Measurements from ENCODE around the gene AVEN. TPM values are rescaled to one million over a fixed set of nuclear protein-coding genes. Genes with fewer than 3 reads are reported as not detected.

The AVEN gene
- total and polyA plus RNA-seq, 2 donors (not counting 3 experiments of a cell fraction or from before 2014, with no cell fraction given) = 7.7 to 23.3 TPM

GRCh38 chr15:34043391-34043790 is 4.4 kb upstream of the AVEN start:
- Histone ChIP-seq H3K79me2 (ENCODE audit: control insufficient read depth, insufficient read depth, low read length) (no peaks in the 10 kb centered on the region), H3K36me3 (ENCODE audit: control insufficient read depth in 2 of 2, extremely low read depth in 1 of 2, insufficient read depth in 2 of 2, low read length in 2 of 2) (no peaks in the 10 kb centered on the region), H3K4me3 (replicated peaks in 1 of 3; ENCODE audit: insufficient read depth in 1 of 3, low read depth in 1 of 3, low read length in 3 of 3) (no peak overlapping the region), H3K4me1 (ENCODE audit: control insufficient read depth, extremely low read depth, insufficient read depth, low read length) (peaks cover 6% of the 10 kb centered on the region), H3K9me1 (replicated peaks; ENCODE audit: control insufficient read depth, extremely low read depth, insufficient read depth, low read length) (no peaks in the 10 kb centered on the region), H3K27me3 (ENCODE audit: control insufficient read depth in 2 of 2, insufficient read depth in 2 of 2, low read length in 2 of 2) (no peaks in the 10 kb centered on the region), H2AFZ (ENCODE audit: low read depth, low read length) (no peak overlapping the region), H3K9me3 (replicated peaks; ENCODE audit: control insufficient read depth, insufficient read depth, low read length) (no peaks in the 10 kb centered on the region), H4K20me1 (replicated peaks; ENCODE audit: control insufficient read depth, extremely low read depth, insufficient read depth, low read length) (no peaks in the 10 kb centered on the region), H3K9ac (replicated peaks; ENCODE audit: extremely low read depth, insufficient read depth, low read length) (no peak overlapping the region), H3K4me2 (ENCODE audit: insufficient read depth, low read length) (no peak overlapping the region), H3K27ac (ENCODE audit: insufficient read depth, low read depth, low read length) (no peak overlapping the region)
- no TSS peak for BruUV-seq (replicated peaks)
- dilution Hi-C loops (cut with MboI; ENCODE audit: extremely low pct_ligation_motif_present, low sequenced_read_pairs) = no loop called here
- TF ChIP-seq MAX (IDR thresholded peaks at IDR 0.05; ENCODE audit: insufficient read depth, insufficient read length) = no peak
- no peak for TF ChIP-seq MYC (IDR thresholded peaks at IDR 0.05; ENCODE audit: low read depth, low read length)
- no peak for TF ChIP-seq POLR2AphosphoS5 (IDR thresholded peaks at IDR 0.05; ENCODE audit: insufficient read depth, low read depth, low read length)
- TF ChIP-seq GATA2 (IDR thresholded peaks at IDR 0.05; ENCODE audit: insufficient read depth, insufficient read length, low read depth, low read length) = no peak
- TF ChIP-seq CTCF (IDR thresholded peaks at IDR 0.05; ENCODE audit: extremely low read depth in 1 of 2, insufficient read depth in 1 of 2, low read depth in 1 of 2, low read length in 2 of 2) = no peak
- no peak for TF ChIP-seq EZH2 (IDR thresholded peaks at IDR 0.05; ENCODE audit: borderline replicate concordance, low read depth, low read length, severe bottlenecking)
- no peak for TF ChIP-seq JUN (IDR thresholded peaks at IDR 0.05; ENCODE audit: borderline replicate concordance, insufficient read depth, insufficient read length, low read depth)
- TF ChIP-seq FOS (IDR thresholded peaks at IDR 0.05; ENCODE audit: borderline replicate concordance, insufficient read depth, low read length) = no peak
- no peak for TF ChIP-seq POLR2A (IDR thresholded peaks at IDR 0.05; ENCODE audit: low read depth, low read length)
- DNase-seq (ENCODE audit: low read depth, low spot score) = no peak
- no peak for FAIRE-seq
- intact Hi-C loops (cut with micrococcal nuclease) = no loop called here
- POLR2A ChIA-PET = no interaction called here
- CTCF ChIA-PET = interaction anchor here (1.2 kb wide), 1 partner anchor 17 kb away, joined by 4 read pairs; no protein-coding TSS in a partner anchor

Data from endothelial cell of umbilical vein (primary cell).